ENCODE results near the gene CPEB4. TPM values are rescaled to one million over a fixed set of nuclear protein-coding genes. Genes with fewer than 3 reads are reported as not detected.

CPEB4 gene
- total RNA-seq, 1 experiment from 2014 or later, result 8.7 TPM

- Histone ChIP-seq H2BK20ac (ENCODE audit: low read depth, low read length, poor library complexity, severe bottlenecking) (no peak overlapping the region), H3K4ac (ENCODE audit: low read depth, low read length) (no peak overlapping the region), H2AFZ (ENCODE audit: low read length) (no peak overlapping the region), H3K14ac (ENCODE audit: insufficient read depth, low read length) (no peak overlapping the region), H2BK12ac (ENCODE audit: insufficient read length, low read depth, low read length) (no peak overlapping the region), H2BK15ac (ENCODE audit: low read depth, low read length) (no peak overlapping the region), H3K4me2 (ENCODE audit: insufficient read depth, insufficient read length, low read length) (no peak overlapping the region), H3K56ac (ENCODE audit: insufficient read length, low read depth, low read length) (no peak overlapping the region), H4K91ac (ENCODE audit: insufficient read length, low read depth, low read length) (no peak overlapping the region), H3K4me1 (ENCODE audit: insufficient read depth, low read length) (peaks cover 3% of the 10 kb centered on the region; the same call in 1 of the 2 replicates), H2BK5ac (ENCODE audit: insufficient read length, low read length) (no peak overlapping the region), H4K8ac (replicated peaks; ENCODE audit: insufficient read length, low read depth, low read length) (no peak overlapping the region), H3K79me1 (ENCODE audit: insufficient read depth, low read depth, low read length, poor library complexity, severe bottlenecking) (no peaks in the 10 kb centered on the region), H3K18ac (ENCODE audit: insufficient read length, low read depth, low read length) (no peak overlapping the region), H3K23ac (ENCODE audit: insufficient read length, low read depth, low read length) (no peak overlapping the region), H3T11ph (ENCODE audit: low read length) (no peak overlapping the region), H4K20me1 (ENCODE audit: control insufficient read depth, insufficient read depth, insufficient read length) (no peaks in the 10 kb centered on the region), H3K27ac (ENCODE audit: insufficient read length, low read depth, low read length) (no peak overlapping the region), H3K9ac (ENCODE audit: extremely low read depth, insufficient read length, low read length) (no peak overlapping the region), H2AK5ac (ENCODE audit: insufficient read length, low read length) (no peak overlapping the region), H3K79me2 (ENCODE audit: insufficient read depth, low read length) (no peaks in the 10 kb centered on the region), H2BK120ac (ENCODE audit: low read depth, low read length, poor library complexity, severe bottlenecking) (no peak overlapping the region), H3K9me3 (ENCODE audit: control insufficient read depth, low read depth, low read length) (no peaks in the 10 kb centered on the region), H3K23me2 (ENCODE audit: insufficient read length, low read depth, low read length, poor library complexity, severe bottlenecking) (no peaks in the 10 kb centered on the region), H3K27me3 (ENCODE audit: insufficient read depth, low read length) (no peaks in the 10 kb centered on the region), H4K5ac (ENCODE audit: insufficient read length, low read depth, low read length) (no peak overlapping the region)
- H3K4me1 Mint-ChIP-seq, result peaks cover 24 to 36% of the 10 kb centered on the region in 2 experiments
- WGBS (ENCODE audit: extremely low coverage, insufficient read length, low lambda C conversion rate), result no CpG with 5 or more reads among the region's 1 CpG
- H3K36me3 Mint-ChIP-seq (ENCODE audit: insufficient read depth in 1 of 3, low read depth in 3 of 3), result no peaks in the 10 kb centered on the region
- no peaks in the 10 kb centered on the region; the same call in 1 of the 2 replicates for H3K27me3 Mint-ChIP-seq (ENCODE audit: low read depth)
- no peak overlapping the region for H3K27ac Mint-ChIP-seq
- no peak for DNase-seq
- no peak overlapping the region for H3K4me3 Mint-ChIP-seq
- TF ChIP-seq, protein P1, sequence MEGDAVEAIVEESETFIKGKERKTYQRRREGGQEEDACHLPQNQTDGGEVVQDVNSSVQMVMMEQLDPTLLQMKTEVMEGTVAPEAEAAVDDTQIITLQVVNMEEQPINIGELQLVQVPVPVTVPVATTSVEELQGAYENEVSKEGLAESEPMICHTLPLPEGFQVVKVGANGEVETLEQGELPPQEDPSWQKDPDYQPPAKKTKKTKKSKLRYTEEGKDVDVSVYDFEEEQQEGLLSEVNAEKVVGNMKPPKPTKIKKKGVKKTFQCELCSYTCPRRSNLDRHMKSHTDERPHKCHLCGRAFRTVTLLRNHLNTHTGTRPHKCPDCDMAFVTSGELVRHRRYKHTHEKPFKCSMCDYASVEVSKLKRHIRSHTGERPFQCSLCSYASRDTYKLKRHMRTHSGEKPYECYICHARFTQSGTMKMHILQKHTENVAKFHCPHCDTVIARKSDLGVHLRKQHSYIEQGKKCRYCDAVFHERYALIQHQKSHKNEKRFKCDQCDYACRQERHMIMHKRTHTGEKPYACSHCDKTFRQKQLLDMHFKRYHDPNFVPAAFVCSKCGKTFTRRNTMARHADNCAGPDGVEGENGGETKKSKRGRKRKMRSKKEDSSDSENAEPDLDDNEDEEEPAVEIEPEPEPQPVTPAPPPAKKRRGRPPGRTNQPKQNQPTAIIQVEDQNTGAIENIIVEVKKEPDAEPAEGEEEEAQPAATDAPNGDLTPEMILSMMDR (conservative IDR thresholded peaks at IDR 0.05), result no peak
- H3K9me3 Mint-ChIP-seq, result no peaks in the 10 kb centered on the region
Measured at GRCh38 chr5:173904151-173904550, 16.0 kb downstream of the CPEB4 start.

All from H9 (cell line).